Heart left ventricle (tissue), 16 donors: ENCODE data around the gene ALK. TPM values are rescaled to one million over a fixed set of nuclear protein-coding genes. Genes with fewer than 3 reads are reported as not detected.

Source experiments
- ATAC-seq, 4 donors: fragments of 200-7000 bp; cut with Tn5 transposase; one replicate each; pipeline ENCODE4 v1.9.1; 2020 to 2022; ENCODE audit warnings: moderate library complexity in 4 of 4, mild to moderate bottlenecking in 3 of 4, moderate number of reproducible peaks in 1 of 4
- DNase-seq, 5 donors: peaks; one replicate each; pipeline ENCODE4 v3.0.0-alpha.2; 2020
- H3K27ac ChIP-seq, 12 donors: fragments of 200-600 bp; sonication (generic) in 4 of 12; one replicate each; pipeline versions ENCODE4 v1.5.0 to v1.8.0; 2016 to 2022; ENCODE audit warnings: mild to moderate bottlenecking in 2 of 12
- H3K27me3 ChIP-seq, 9 donors: fragments of 200-600 bp; sonication (generic) in 2 of 9; one replicate each; pipeline versions ENCODE4 v1.5.1 to v1.8.0; 2016 to 2022; ENCODE audit warnings: mild to moderate bottlenecking in 3 of 9
- H3K36me3 ChIP-seq, 9 donors: fragments of 200-600 bp; sonication (generic) in 2 of 9; one replicate each; pipeline versions ENCODE4 v1.5.0 to v1.8.0; 2018 to 2022; ENCODE audit warnings: mild to moderate bottlenecking in 2 of 9
- H3K4me1 ChIP-seq, 12 donors: fragments of 200-600 bp; sonication (generic) in 4 of 12; one replicate each; pipeline versions ENCODE4 v1.5.0 to v1.8.0; 2016 to 2022; ENCODE audit warnings: mild to moderate bottlenecking in 3 of 12
- H3K4me3 ChIP-seq, 12 donors: fragments of 200-600 bp; sonication (generic) in 4 of 12; one replicate each; pipeline versions ENCODE4 v1.5.0 to v1.8.0; 2017 to 2022; ENCODE audit warnings: mild to moderate bottlenecking in 9 of 12, moderate library complexity in 4 of 12
- H3K9me3 ChIP-seq, 12 donors: fragments of 200-600 bp; sonication (generic) in 4 of 12; one replicate each; pipeline versions ENCODE4 v1.5.0 to v1.8.0; 2016 to 2022; ENCODE audit warnings: mild to moderate bottlenecking in 1 of 12
- POLR2A ChIP-seq, 2 donors: fragments of 450-650 bp; IDR thresholded peaks; one replicate each; pipeline ENCODE4 v1.6.1; 2017; ENCODE audit warnings: antibody characterized with exemption in 2 of 2, mild to moderate bottlenecking in 2 of 2, moderate library complexity in 2 of 2
- WGBS, 4 donors: extraction: QIAGEN DNeasy Blood & Tissue Kit in 2 of 4; methylation state at CpG; one replicate each; pipeline versions ENCODE4 v1.1.5 to v1.1.7; 2013 to 2018; 5-methylcytosine and 5-hydroxymethylcytosine counted together
- intact Hi-C, 10 donors: fragments of 100-400 bp; cut with DNase I; formaldehyde crosslinking; loops; one replicate each; pipeline versions ENCODE4 v1.11.1 to v1.14.2; 2022
- polyA plus RNA-seq, 2 donors: library from polyadenylated mRNA; stranded (reverse); fragments of 200-250 nt; gene quantifications; one replicate each; pipeline ENCODE4 v1.2.3, GENCODE V29; 2013
- total RNA-seq, 9 donors: library from RNA; depleted of rRNA in 2 of 9; stranded (reverse); fragments of >200 nt in 2 of 9; fragmentation: NEBNext Ultra II Directional in 3 of 9; extraction: Animal tissue kit (Norgen Biotek cat#: 25700) in 3 of 9; gene quantifications; one replicate each; pipeline versions ENCODE4 v1.1.0 to v1.2.4, GENCODE V29; 2016 to 2023
- TF ChIP-seq, protein P1 (sequence below), 12 donors: fragments of 200-600 bp; sonication (generic) in 4 of 12; IDR thresholded peaks; one replicate each; pipeline versions ENCODE4 v1.5.0 to v1.8.0; 2018 to 2022; ENCODE audit warnings: antibody characterized with exemption in 12 of 12, mild to moderate bottlenecking in 5 of 12
- donor health status: ischemic (EF 13 %, LVEDD 7.1; RV severe dilation, severe dysfunction).
- donor health status: healthy with polysubstance abuse.
- donor health status: DM: no; HTN: yes; CAD: no.
- donor health status: DM: no; HTN: no; CAD: no.
- donor health status: ischemic (EF 25% LVEDD 6.9; RV normal size, moderate dysfunction).
- donor health status: ischemic (EF 25% LVEDD 5.7; RV mildly dilated, moderate dysfunction).
- donor health status: healthy.
- donor health status: DM: yes; HTN: yes; CAD: no.
- donor health status: ischemic (EF 35%, LVEDD 5.7; RV mildly dilated, moderate dysfunction).
- donor health status: nonischemic (EF 11% LVEDD 7.7; RV severe dilation, severe dysfunction).
- donor health status: DM: yes; HTN: yes; CAD: no.
- donor health status: PGD.
- donor health status: ischemic (EF 29% LVEDD 5.4; RV normal size, mild dysfunction).
- donor health status: nonischemic (EF 23%, LVEDD 6.1; RV moderate dilation, normal function).

The ALK gene
- total and polyA plus RNA-seq, 11 donors = 0.05 to 0.50 (median 0.13) TPM; not detected in 5

DNA sequence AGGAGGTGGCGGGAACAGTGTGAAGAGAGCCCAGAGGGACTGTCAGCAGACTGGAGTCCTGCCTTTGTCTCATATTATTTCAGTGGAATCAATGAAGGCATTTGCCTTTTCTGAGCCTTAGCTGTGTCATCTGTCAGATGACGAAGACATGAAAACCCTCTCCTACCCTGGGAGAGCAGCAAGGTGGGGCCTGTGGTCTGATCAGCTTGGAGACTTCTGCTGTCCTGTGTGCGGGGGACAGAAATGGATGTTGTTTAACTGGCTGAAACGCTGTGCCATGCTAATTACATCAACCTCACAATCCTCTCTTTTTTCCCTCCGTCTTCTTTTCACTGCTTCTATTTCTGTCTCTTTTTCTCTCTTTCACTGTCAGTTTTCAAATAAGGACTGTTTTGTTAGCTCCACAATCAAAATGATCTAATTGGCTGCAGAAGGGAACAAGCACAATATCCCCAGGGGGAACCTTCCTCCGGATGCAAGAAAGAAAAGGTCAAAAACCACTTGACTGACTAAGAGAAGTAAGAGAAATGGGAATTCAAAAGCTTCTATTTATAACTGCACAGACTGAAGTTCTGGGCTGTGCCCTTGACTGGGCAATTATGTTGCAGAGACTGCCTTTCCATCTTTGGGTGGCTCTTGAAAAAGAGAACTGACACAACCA, 466.1 kb downstream of the ALK start:
- no peak for ATAC-seq
- intact Hi-C loops = no loop called here

DNA sequence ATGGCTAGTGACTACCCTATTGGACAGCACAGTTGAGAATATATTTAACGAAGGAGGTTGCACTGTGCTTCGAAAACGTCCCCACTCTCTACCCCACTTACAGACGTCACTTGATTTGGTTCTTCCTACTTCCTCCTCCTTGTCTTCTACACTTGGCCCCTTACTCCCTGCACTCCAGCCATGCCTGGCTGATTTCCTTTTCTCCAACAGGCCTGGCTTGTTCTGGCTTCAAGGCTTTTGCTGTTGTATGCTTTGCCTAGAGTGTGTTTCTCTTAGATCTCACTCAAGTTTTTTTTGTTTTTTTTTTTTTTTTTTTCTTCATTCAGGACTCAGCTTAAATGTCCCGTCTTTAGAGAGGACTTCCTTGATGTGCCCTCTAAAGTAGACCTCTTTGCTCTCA, 469.4 kb downstream of the ALK start:
- ATAC-seq = no peak
- peaks cover 0 to 9% (median 0%) of the 10 kb centered on the region in 12 donors for H3K4me1 ChIP-seq
- H3K27ac ChIP-seq = no peak overlapping the region
- H3K9me3 ChIP-seq = no peaks in the 10 kb centered on the region
- TF ChIP-seq, protein P1, sequence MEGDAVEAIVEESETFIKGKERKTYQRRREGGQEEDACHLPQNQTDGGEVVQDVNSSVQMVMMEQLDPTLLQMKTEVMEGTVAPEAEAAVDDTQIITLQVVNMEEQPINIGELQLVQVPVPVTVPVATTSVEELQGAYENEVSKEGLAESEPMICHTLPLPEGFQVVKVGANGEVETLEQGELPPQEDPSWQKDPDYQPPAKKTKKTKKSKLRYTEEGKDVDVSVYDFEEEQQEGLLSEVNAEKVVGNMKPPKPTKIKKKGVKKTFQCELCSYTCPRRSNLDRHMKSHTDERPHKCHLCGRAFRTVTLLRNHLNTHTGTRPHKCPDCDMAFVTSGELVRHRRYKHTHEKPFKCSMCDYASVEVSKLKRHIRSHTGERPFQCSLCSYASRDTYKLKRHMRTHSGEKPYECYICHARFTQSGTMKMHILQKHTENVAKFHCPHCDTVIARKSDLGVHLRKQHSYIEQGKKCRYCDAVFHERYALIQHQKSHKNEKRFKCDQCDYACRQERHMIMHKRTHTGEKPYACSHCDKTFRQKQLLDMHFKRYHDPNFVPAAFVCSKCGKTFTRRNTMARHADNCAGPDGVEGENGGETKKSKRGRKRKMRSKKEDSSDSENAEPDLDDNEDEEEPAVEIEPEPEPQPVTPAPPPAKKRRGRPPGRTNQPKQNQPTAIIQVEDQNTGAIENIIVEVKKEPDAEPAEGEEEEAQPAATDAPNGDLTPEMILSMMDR (IDR thresholded peaks at IDR 0.05) = no peak
- TF ChIP-seq POLR2A (IDR thresholded peaks at IDR 0.05) = no peak
- no peak overlapping the region for H3K4me3 ChIP-seq
- whole genome bisulfite sequencing, 4 donors = 74 to 81% (median 78%) methylated on average over 5 of the region's 5 CpGs
- DNase-seq = no peak
- H3K27me3 ChIP-seq = peaks cover 0 to 3% (median 0%) of the 10 kb centered on the region in 9 donors
- no peaks in the 10 kb centered on the region for H3K36me3 ChIP-seq
- intact Hi-C loops = no loop called here

More for the DNA sequence above, 466.1 kb downstream of the ALK start:
- H3K4me3 ChIP-seq = no peak overlapping the region
- 53 to 67% (median 58%) methylated on average over 6 of the region's 6 CpGs for WGBS, 4 donors
- peaks cover 0 to 3% (median 0%) of the 10 kb centered on the region in 9 donors for H3K27me3 ChIP-seq
- H3K9me3 ChIP-seq = no peaks in the 10 kb centered on the region
- TF ChIP-seq, protein P1 (IDR thresholded peaks at IDR 0.05) = no peak
- no peak for TF ChIP-seq POLR2A (IDR thresholded peaks at IDR 0.05)
- DNase-seq = no peak
- no peaks in the 10 kb centered on the region for H3K36me3 ChIP-seq
- no peak overlapping the region for H3K27ac ChIP-seq
- peaks cover 0 to 9% (median 0%) of the 10 kb centered on the region in 12 donors for H3K4me1 ChIP-seq

DNA sequence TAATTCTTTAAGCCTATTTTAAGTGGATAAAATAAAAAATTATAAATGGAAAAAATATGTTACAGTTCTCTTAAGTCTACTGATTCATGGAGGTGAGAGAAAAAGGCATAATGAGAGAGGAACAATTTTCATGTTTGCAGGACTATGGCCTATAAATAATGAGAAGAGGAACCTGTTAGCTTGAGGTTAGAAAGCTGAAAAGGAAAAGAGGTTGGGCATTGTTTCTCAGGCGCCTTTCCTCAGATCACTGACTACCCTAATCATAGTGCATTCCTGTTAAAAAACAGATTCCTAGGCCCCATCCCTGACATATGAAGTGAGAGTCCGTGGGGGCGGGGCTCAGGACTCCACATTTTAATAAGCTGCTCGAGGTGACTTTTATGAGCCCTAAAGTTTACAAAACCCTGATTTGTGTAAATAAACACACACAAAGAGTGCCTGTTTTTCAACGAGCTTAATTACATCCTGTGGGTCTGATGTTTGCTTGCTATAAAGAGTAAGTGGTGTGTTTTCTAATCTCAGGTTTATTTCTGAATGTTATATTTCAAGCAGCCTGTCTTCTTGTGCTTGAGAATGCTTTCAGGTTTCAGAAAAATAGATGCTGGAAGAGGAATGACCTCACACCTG, 470.7 kb downstream of the ALK start:
- intact Hi-C loops = no loop called here
- H3K9me3 ChIP-seq = no peaks in the 10 kb centered on the region
- TF ChIP-seq POLR2A (IDR thresholded peaks at IDR 0.05) = no peak
- TF ChIP-seq, protein P1 (IDR thresholded peaks at IDR 0.05) = no peak
- no peak for DNase-seq
- H3K27me3 ChIP-seq = peaks cover 0 to 3% (median 0%) of the 10 kb centered on the region in 9 donors
- WGBS, 4 donors = 54 to 67% (median 57%) methylated on average over 5 of the region's 5 CpGs
- no peaks in the 10 kb centered on the region for H3K36me3 ChIP-seq
- peaks cover 0 to 9% (median 0%) of the 10 kb centered on the region in 12 donors for H3K4me1 ChIP-seq
- ATAC-seq = no peak
- H3K4me3 ChIP-seq = no peak overlapping the region
- no peak overlapping the region for H3K27ac ChIP-seq

DNA sequence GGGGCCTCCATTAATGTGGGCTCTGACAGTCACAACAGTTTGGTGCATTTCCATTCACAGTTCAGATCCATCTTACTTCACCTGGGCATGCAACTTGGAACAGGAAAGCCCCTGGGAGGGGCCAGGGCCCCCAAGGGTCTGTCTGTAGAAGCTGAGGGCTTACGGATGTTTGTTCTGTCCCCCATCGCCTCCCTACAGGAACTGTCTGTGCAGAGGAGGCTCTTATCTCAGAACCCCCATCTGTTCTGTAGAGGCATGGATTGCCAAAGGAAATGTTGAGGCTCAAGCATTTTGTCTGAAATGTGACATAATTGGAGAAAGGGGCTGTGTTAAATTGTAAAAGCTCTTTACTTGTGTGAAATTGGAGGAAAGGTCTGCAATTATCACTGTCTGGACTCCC, 471.9 kb downstream of the ALK start:
- Histone ChIP-seq H3K27me3 (no peaks in the 10 kb centered on the region), H3K27ac (no peak overlapping the region), H3K4me1 (no peaks in the 10 kb centered on the region), H3K36me3 (no peaks in the 10 kb centered on the region), H3K9me3 (no peaks in the 10 kb centered on the region), H3K4me3 (no peak overlapping the region)
- no peak for TF ChIP-seq POLR2A (IDR thresholded peaks at IDR 0.05)
- TF ChIP-seq, protein P1 (IDR thresholded peaks at IDR 0.05) = no peak
- no peak for DNase-seq
- intact Hi-C loops = no loop called here
- WGBS, 4 donors = 46 to 68% (median 63%) methylated on average over 2 of the region's 2 CpGs
- ATAC-seq = no peak
